ENCODE measurements around the gene CEP78.

Gene CEP78

GRCh38 chr9:78288214-78288892, 52.5 kb downstream of the CEP78 start:
- DNase-seq (ENCODE audit: low read depth): no peak

GRCh38 chr9:78289474-78289873, 53.6 kb downstream of the CEP78 start:
- no peak for DNase-seq (ENCODE audit: low read depth)

DNA sequence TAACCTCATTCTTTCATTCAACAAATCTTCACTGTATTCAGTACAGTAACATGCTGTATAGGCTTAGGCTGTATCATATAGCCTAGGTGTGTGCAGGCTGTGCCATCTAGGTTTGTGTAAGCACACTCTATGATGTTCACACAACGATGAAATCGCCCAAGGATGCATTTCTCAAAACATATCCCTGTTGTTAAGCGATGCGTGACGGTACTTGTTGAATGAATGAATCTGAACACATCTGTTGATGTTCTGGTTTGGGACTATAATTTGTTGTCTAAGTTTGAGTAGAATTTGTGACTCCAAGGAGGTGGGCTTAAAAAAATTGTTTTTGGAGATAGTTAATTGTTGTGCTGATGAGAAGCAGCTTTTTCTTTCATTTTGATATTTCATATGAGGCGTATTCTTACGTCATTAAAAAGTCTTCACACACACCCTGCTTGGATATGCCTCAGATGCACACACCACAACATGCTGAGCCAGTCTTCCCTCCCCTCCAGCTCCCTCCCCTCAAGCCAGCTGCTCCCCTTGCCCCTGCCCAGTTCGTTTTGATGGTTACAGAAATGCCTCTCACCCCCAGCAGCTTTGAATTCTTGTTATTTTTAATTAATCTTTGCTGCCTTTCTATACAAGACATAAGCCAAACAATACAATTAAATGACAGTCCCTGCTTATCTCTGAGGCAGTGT, 55.5 kb downstream of the CEP78 start:
- no peak for DNase-seq (ENCODE audit: low read depth)

GRCh38 chr9:78292026-78292425, 56.2 kb downstream of the CEP78 start:
- DNase-seq (ENCODE audit: low read depth): no peak

DNA sequence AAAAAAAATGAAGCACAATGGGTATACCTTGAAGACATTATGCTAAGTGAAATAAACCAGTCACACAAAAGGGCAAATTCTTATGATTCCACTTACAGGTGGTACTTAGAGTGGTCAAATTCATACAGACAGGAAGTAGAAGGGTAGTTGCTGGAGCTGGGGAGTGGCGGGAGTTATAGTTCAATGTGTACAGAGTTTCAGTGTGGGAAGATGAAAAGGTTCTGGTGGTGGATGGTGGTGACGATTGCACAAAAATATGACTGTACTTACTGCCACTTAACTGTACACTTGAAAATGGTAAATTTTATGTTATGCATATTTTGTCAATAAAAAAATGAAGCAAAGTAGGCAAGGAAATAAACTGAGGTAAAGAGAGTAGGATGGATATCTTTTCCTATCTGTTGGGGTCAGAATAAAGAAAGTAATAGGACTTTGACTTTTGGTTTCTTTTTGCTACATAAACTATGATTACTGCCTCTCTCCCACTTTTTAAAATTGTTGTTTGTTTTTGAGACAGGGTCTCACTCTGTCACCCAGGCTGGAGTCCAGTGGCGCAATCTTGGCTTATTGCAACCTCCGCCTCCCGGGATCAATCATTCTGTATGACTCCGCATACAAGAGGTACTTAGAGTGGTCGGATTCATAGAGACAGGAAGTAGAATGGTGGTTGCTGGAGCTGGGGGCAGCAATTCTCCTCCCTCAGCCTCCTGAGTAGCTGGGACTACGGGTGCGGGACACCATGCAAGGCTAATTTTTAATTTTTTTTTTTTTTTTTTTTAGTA, 57.0 kb downstream of the CEP78 start:
- no peak for DNase-seq (ENCODE audit: low read depth)

- no peak for DNase-seq (ENCODE audit: low read depth)
These were observed 58.7 kb downstream of the CEP78 start for GRCh38 chr9:78294290-78295176.

- no peak for DNase-seq (ENCODE audit: low read depth)
These were observed 59.3 kb downstream of the CEP78 start for GRCh38 chr9:78295177-78295575.

- DNase-seq (ENCODE audit: low read depth): no peak
These were observed 59.9 kb downstream of the CEP78 start for GRCh38 chr9:78295731-78296130.

GRCh38 chr9:78296201-78296892, 60.5 kb downstream of the CEP78 start:
- peak; percentile 18 for DNase-seq (ENCODE audit: low read depth)

GRCh38 chr9:78296893-78297671, 61.2 kb downstream of the CEP78 start, which contains the start of gene PSAT1:
Gene PSAT1 (plus strand): TSS chr9:78297125. CDS start chr9:78297211, 86 bp downstream.
- DNase-seq (ENCODE audit: low read depth): peak; percentile 95

DNA sequence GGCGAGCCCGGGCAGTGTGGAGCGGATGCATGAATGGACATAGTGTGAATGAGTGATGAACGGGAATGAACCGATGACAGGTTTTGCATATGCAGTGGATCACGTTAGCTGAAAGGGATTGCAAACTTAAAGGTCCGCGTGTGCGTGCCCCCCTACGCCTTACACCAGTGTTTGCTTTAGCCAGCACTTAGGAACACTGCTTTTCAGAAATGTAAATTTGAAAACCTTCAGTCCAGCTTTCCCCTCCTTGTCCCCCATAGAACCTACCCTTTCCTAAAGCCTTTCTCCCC, 61.7 kb downstream of the CEP78 start:
- DNase-seq (ENCODE audit: low read depth): no peak

GRCh38 chr9:78298046-78298765, 62.3 kb downstream of the CEP78 start:
- no peak for DNase-seq (ENCODE audit: low read depth)

GRCh38 chr9:78300209-78300608, 64.3 kb downstream of the CEP78 start:
- DNase-seq (ENCODE audit: low read depth): no peak

GRCh38 chr9:78301466-78301865, 65.6 kb downstream of the CEP78 start:
- DNase-seq (ENCODE audit: low read depth): no peak

DNA sequence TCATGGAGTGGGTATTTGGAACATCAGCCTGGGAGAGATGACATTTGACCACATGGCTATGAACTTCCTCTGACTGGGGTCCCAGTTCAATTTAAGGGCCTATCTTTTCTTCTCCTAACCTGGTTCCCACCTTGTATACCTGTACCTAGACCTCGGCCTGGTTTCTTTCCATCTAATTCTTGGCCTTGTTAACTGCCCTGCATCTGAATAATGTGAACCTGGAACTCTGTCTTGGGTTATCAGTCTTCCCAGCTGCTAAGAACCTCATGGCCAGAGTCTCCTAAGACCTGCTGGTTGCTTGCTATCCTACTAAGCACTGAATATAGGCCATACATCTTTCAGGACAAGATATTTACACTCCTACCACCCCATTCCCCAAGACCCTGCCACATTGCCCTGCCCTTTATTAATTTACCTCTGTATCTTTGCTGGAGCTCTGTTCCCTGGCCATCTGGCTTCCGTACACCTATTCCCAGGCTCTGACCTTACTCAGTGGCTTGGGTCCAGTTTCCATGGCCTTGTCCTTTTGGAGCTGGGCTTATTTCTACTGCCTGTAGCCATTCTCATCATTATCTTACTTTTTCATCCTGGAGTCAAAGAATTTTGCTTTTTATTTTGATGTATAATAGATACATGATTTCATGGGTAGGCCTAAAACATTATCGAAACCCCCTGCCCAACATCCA, 67.6 kb downstream of the CEP78 start:
- DNase-seq (ENCODE audit: low read depth): no peak

DNA sequence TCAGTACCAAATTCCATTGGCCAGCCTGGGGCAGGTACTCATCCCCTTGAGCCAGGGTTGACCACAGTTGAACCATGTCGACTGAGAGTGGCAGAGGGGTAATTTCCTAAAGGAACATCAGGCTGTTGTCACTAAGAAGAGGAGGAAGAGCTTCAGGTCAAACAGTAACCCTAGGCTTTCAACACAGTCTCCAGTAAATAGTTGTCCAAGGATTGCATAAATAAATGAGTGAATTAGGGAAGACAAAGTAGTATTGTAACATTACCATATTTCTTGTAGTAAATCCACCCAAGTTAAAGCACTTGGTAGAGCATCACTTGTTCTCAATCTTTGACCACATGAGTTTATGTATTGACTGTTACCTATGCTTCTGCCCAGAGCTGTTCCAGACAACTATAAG, 68.5 kb downstream of the CEP78 start:
- no peak for DNase-seq (ENCODE audit: low read depth)

GRCh38 chr9:78306222-78307076, 70.6 kb downstream of the CEP78 start:
- DNase-seq (ENCODE audit: low read depth): no peak

DNA sequence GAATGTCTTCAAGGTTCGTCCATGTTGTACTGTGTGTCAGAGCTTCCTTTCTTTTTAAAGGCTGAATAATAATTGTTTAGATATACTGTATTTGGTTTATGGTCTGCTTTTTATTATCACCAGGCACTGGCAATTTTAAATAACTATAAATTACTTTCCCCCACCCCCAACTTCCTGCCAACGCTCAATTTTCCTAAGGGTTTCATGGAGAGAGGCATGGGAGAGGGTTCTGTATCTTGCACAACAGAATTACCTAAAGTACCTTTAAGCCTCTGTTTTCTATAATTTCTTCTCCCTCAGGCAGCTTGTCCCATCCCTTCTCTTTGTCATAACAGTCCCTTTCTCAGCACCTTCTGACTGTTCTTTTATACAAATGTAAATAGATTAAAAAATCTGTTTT, 71.5 kb downstream of the CEP78 start:
- no peak for DNase-seq (ENCODE audit: low read depth)

DNA sequence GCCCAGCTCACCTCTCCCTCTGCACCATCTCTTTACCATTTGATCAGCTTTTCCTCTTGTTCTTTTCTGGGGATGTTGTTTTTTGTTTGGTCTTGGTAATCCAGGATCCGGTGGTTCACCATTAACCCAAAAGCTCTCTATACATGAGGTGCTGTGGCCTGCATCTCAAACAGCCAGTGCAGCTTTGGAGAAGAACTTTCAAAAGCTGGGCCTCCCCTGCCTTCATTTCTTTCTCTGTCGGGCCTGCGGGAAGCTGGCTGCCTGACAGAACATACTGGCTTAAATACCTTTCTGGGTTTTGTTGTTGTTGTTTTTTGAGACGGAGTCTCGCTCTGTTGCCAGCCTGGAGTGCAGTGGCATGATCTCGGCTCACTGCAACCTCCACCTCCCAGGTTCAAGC, 73.2 kb downstream of the CEP78 start:
- no peak for DNase-seq (ENCODE audit: low read depth)

Measured in GM04504 (cell line).